BJ (cell line): Measurements from ENCODE around the gene KIF3C. TPM values are rescaled to one million over a fixed set of nuclear protein-coding genes. Genes with fewer than 3 reads are reported as not detected.
A peak's percentile ranks its signal among the peaks of the same experiment; 100 is the strongest.

Experiments
- CTCF ChIA-PET: fragments of 350-600 bp; formaldehyde crosslinking; extraction: SDS; loops from one replicate; lab custom pipeline; 2021; ENCODE audit warnings: antibody characterized with exemption, inconsistent platforms; lab: Yijun Ruan, JAX
- POLR2A ChIA-PET: fragments of 300-600 bp; sonication (Branson Sonifier 250); formaldehyde crosslinking; extraction: SDS; loops from one replicate; lab custom pipeline; 2021; ENCODE audit warnings: antibody characterized with exemption; lab: Charles Lee
- DNase-seq: peaks from one replicate; pipeline ENCODE4 v3.0.0-alpha.2; 2011; ENCODE audit warnings: low read depth
- H3K27me3 ChIP-seq: 2 replicates; pipeline ENCODE4 v1.6.0; 2011; ENCODE audit warnings: low read length; ENCODE audit not compliant: control insufficient read depth, insufficient read depth
- H3K36me3 ChIP-seq: 2 replicates; pipeline ENCODE4 v1.5.1; 2011; ENCODE audit warnings: low read length; ENCODE audit not compliant: control insufficient read depth, insufficient read depth
- H3K4me3 ChIP-seq: 2 replicates; pipeline ENCODE4 v1.5.1; 2011; ENCODE audit warnings: low read depth, mild to moderate bottlenecking, control low read depth, low read length
- polyA plus RNA-seq: library from polyadenylated mRNA; depleted of rRNA; stranded (reverse); fragments of >200 nt; gene quantifications from 2 replicates; pipeline ENCODE4 v1.2.3, GENCODE V29; 2011
- TF ChIP-seq, protein P1 (sequence below): IDR thresholded peaks from 2 replicates; pipeline ENCODE4 v1.5.1; 2011; ENCODE audit warnings: low read depth, mild to moderate bottlenecking, control low read depth, inconsistent platforms, low read length, moderate library complexity; ENCODE audit not compliant: insufficient read depth

KIF3C gene
- polyA plus RNA-seq, 1 experiment: 6.6 TPM

DNA sequence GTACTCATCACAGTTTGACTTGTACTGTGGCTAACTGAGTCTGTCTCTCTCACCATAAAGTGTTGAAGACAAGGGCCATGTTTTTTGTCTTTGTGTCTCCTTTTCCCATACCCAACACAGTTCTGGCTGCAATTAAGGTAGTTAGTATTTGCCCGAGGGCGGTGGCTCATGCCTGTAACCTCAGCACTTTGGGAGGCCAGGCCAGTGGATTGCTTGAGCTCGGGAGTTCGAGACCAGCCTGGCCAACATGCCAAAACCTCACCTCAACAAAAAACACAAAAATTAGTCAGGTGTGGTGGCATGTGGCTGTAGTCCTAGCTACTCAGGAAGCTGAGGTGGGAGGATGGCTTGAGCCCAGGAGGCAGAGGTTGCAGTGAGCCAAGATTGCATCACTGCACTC, 6.9 kb upstream of the KIF3C start:
- no peak overlapping the region for H3K4me3 ChIP-seq
- TF ChIP-seq, protein P1, sequence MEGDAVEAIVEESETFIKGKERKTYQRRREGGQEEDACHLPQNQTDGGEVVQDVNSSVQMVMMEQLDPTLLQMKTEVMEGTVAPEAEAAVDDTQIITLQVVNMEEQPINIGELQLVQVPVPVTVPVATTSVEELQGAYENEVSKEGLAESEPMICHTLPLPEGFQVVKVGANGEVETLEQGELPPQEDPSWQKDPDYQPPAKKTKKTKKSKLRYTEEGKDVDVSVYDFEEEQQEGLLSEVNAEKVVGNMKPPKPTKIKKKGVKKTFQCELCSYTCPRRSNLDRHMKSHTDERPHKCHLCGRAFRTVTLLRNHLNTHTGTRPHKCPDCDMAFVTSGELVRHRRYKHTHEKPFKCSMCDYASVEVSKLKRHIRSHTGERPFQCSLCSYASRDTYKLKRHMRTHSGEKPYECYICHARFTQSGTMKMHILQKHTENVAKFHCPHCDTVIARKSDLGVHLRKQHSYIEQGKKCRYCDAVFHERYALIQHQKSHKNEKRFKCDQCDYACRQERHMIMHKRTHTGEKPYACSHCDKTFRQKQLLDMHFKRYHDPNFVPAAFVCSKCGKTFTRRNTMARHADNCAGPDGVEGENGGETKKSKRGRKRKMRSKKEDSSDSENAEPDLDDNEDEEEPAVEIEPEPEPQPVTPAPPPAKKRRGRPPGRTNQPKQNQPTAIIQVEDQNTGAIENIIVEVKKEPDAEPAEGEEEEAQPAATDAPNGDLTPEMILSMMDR: no peak
- no peaks in the 10 kb centered on the region for H3K36me3 ChIP-seq
- ChIA-PET POLR2A (no interaction called here), CTCF (interaction anchor here (1.0 to 1.7 kb wide), 2 partner anchors 38 to 156 kb away, joined by 6 to 7 read pairs; no protein-coding TSS in a partner anchor)
- H3K27me3 ChIP-seq: no peaks in the 10 kb centered on the region
- no peak for DNase-seq

DNA sequence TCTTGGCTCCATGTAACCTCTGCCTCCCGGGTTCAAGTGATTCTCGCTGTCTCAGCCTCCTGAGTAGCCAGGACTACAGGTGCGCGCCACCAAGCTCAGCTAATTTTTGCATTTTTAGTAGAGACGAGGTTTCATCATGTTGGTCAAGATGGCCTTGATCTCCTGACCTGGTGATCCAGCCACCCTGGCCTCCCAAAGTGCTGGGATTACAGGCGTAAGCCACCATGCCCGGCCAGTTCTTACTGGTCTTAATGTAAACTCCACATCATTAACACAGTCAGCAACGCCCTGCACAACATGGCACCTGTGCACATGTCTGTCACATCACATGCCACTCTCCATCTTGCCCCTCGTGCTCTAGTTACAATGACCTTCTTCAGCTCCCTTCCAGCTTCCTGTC, 5.8 kb upstream of the KIF3C start:
- ChIA-PET POLR2A (no interaction called here), CTCF (interaction anchor here (0.6 to 1.7 kb wide), 2 partner anchors 37 to 158 kb away, joined by 3 to 7 read pairs; no protein-coding TSS in a partner anchor)
- no peaks in the 10 kb centered on the region for H3K27me3 ChIP-seq
- H3K36me3 ChIP-seq: no peaks in the 10 kb centered on the region
- DNase-seq: no peak
- no peak overlapping the region for H3K4me3 ChIP-seq
- TF ChIP-seq, protein P1: no peak

DNA sequence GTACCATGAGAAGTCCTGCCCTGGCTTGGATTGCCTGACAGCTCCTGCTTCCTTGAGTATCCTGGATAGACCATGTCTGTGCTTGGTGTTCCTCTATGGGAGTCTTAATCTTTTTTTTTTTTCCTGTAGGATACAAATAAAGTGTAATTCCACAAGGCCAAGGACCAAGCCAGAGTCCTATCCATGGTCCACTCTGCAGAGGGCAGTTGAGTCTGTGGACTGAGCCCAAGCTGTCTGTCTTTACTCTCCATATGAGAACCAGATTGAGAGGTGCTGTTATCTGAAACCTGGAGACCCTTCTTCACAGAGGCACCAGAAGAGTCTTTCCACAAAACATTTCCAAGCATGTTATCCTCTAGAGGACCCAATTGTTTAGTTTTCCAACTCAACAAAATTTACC, 1.4 kb upstream of the KIF3C start:
- ChIA-PET POLR2A (no interaction called here), CTCF (no interaction called here)
- TF ChIP-seq, protein P1: no peak
- no peaks in the 10 kb centered on the region for H3K27me3 ChIP-seq
- H3K36me3 ChIP-seq: no peaks in the 10 kb centered on the region
- H3K4me3 ChIP-seq: no peak overlapping the region
- DNase-seq: no peak

DNA sequence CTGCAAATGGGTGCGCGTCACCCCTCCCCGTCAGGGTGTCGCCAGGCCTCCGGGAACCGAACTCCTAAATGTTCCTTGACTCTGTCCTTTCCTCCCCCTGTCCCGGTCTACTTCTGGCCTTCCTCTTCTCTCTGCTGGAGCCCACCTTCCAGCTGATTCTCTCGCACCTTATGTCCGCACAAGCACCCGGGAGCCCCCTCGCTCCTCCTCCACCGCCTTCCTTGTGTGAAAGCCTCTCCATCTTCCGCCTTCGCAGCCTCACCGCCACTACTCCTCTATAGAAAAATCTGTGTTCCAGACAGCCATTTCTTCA, 627 bp upstream of the KIF3C start:
- TF ChIP-seq, protein P1: no peak
- POLR2A ChIA-PET: no interaction called here

DNA sequence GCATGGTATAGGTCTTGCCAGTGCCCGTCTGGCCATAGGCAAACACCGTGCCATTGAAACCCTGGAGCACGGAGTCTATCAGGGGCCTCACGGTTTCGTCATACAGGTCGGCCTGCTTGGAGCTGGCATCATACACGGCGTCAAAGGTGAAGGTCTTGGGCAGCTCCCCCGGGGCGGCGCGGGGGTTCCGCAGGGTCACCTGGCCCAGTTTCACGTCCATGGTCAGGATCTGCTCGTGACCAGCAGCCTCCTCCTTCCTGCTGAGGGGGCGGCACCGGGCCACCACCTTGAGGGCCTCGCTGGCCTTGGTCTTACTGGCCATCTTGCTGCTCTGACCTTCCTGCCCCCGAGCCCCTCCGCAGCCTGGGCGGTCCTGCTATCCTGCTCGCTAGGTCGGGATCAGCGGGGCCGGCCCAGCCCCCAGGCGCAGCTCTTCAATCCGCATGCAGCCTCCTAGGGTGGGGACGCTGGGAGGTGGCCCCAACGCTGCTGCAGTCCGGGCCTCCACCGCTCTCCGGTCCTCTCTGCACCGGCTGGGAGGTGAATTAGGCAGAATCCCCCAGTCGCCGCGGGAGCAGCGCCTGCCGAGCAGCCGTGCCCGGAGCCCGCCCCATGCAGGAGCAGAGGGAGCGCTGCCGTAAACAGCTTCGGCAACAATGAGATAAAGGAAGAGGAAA, 563 bp downstream of the KIF3C start:
- CTCF ChIA-PET: interaction anchor here (1.0 to 1.3 kb wide), 4 partner anchors 10 to 31 kb away, joined by 3 to 5 read pairs (median 3); no protein-coding TSS in a partner anchor
- no peaks in the 10 kb centered on the region for H3K36me3 ChIP-seq
- peak overlapping the region; percentile 85 for H3K4me3 ChIP-seq
- TF ChIP-seq, protein P1: no peak
- no peak for DNase-seq
- H3K27me3 ChIP-seq: no peaks in the 10 kb centered on the region
- POLR2A ChIA-PET: no interaction called here

More for the DNA sequence above, 627 bp upstream of the KIF3C start:
- CTCF ChIA-PET: interaction anchor here (1.0 to 1.2 kb wide), 2 partner anchors 9 to 32 kb away, joined by 3 to 5 read pairs; no protein-coding TSS in a partner anchor
- Histone ChIP-seq H3K36me3 (no peaks in the 10 kb centered on the region), H3K27me3 (no peaks in the 10 kb centered on the region), H3K4me3 (peak overlapping the region; percentile 85)
- no peak for DNase-seq
